Spleen (tissue), 11 donors: Measurements from ENCODE around the gene ZNF700. TPM values are rescaled to one million over a fixed set of nuclear protein-coding genes. Genes with fewer than 3 reads are reported as not detected.
A peak's percentile ranks its signal among the peaks of the same experiment; 100 is the strongest.
"Not testable (repeated sequence)": the region's sequence is repeated elsewhere in the genome, so short reads cannot be mapped to it uniquely, and the experiment has no call there.

Experiments used
- DNase-seq: peaks from one replicate; pipeline ENCODE4 v3.0.0-alpha.2; 2020
- H3K27ac ChIP-seq, 8 donors: fragments of 200-600 bp; sonication (generic) in 7 of 8; 1 replicate in 4 of 8; 2 replicates in 4 of 8; pipeline versions ENCODE4 v1.5.0 to v1.8.0; 2016 to 2021; ENCODE audit warnings: inconsistent platforms in 4 of 8, mild to moderate bottlenecking in 4 of 8, moderate library complexity in 1 of 8
- H3K27me3 ChIP-seq, 7 donors: fragments of 200-600 bp; sonication (generic) in 6 of 7; replicated peaks in 1 of 7; 1 replicate in 4 of 7; 2 replicates in 3 of 7; pipeline versions ENCODE4 v1.5.0 to v1.8.0; 2016 to 2021; ENCODE audit warnings: inconsistent platforms in 3 of 7, mild to moderate bottlenecking in 1 of 7
- H3K36me3 ChIP-seq, 6 donors: fragments of 200-600 bp; sonication (generic) in 5 of 6; 1 replicate in 4 of 6; 2 replicates in 2 of 6; pipeline versions ENCODE4 v1.5.0 to v1.8.0; 2016 to 2021; ENCODE audit warnings: inconsistent platforms in 2 of 6
- H3K4me1 ChIP-seq, 6 donors: fragments of 200-600 bp; sonication (generic) in 5 of 6; 1 replicate in 3 of 6; 2 replicates in 3 of 6; pipeline versions ENCODE4 v1.5.0 to v1.8.0; 2016 to 2021; ENCODE audit warnings: inconsistent platforms in 3 of 6
- H3K4me3 ChIP-seq, 8 donors: fragments of 200-600 bp; sonication (generic) in 7 of 8; 1 replicate in 4 of 8; 2 replicates in 4 of 8; pipeline versions ENCODE4 v1.5.0 to v1.8.0; 2016 to 2021; ENCODE audit warnings: inconsistent platforms in 4 of 8, mild to moderate bottlenecking in 4 of 8, moderate library complexity in 2 of 8
- H3K9me3 ChIP-seq, 8 donors: fragments of 200-600 bp; sonication (generic) in 7 of 8; 1 replicate in 4 of 8; 2 replicates in 4 of 8; pipeline versions ENCODE4 v1.5.0 to v1.8.0; 2016 to 2021; ENCODE audit warnings: inconsistent platforms in 4 of 8
- CTCF ChIP-seq, 11 experiments: fragments of 200-600 bp in 7 of 11; fragments of 450-650 bp in 4 of 11; sonication (generic) in 4 of 11; IDR thresholded peaks in 8 of 11; conservative IDR thresholded peaks in 3 of 11; 1 replicate in 7 of 11; 2 replicates in 4 of 11; pipeline versions ENCODE4 v1.4.0 to v1.8.0; 2016 to 2021; ENCODE audit warnings: antibody characterized with exemption in 11 of 11, inconsistent platforms in 4 of 11, mild to moderate bottlenecking in 1 of 11
- POLR2A ChIP-seq, 3 donors: fragments of 450-650 bp; IDR thresholded peaks; one replicate each; pipeline ENCODE4 v1.5.1; 2017; ENCODE audit warnings: antibody characterized with exemption in 3 of 3, mild to moderate bottlenecking in 1 of 3
- POLR2AphosphoS5 ChIP-seq, 3 donors: sonication (generic); formaldehyde crosslinking; IDR thresholded peaks; one replicate each; pipeline ENCODE4 v1.5.1; 2017; ENCODE audit warnings: antibody characterized with exemption in 3 of 3
- WGBS, 5 donors: extraction: QIAGEN DNeasy Blood & Tissue Kit in 3 of 5; methylation state at CpG; one replicate each; pipeline versions ENCODE4 v1.1.5 to v1.1.7; 2013 to 2018; 5-methylcytosine and 5-hydroxymethylcytosine counted together
- intact Hi-C: fragments of 100-400 bp; cut with DNase I; formaldehyde crosslinking; loops from one replicate; pipeline ENCODE4 v1.15.0; 2023; ENCODE audit warnings: low total_unique reads
- polyA plus RNA-seq, 3 donors: library from polyadenylated mRNA; stranded (reverse); fragments of 200-250 nt; gene quantifications; one replicate each; pipeline ENCODE4 v1.2.1, GENCODE V29; 2013
- total RNA-seq, 7 donors: library from RNA; depleted of rRNA in 3 of 7; stranded (reverse); fragments of >200 nt in 3 of 7; fragmentation: NEBNext Ultra II Directional in 4 of 7; extraction: Animal tissue kit (Norgen Biotek cat#: 25700) in 4 of 7; gene quantifications; one replicate each; pipeline versions ENCODE4 v1.1.0 to v1.2.1, GENCODE V29; 2016 to 2021
- donor health status: healthy with polysubstance abuse.
- donor health status: DM: no; HTN: no; CAD: no; lungs with moderate emphysema.
- donor health status: DM: no; HTN: no; CAD: no.
- donor health status: Bipolar disorder and iron deficiency.
- donor health status: healthy.
- donor health status: DM: no; HTN: no; CAD: no.
- donor health status: DM: yes; HTN: yes; CAD: no.

The ZNF700 gene
- total and polyA plus RNA-seq, 10 donors = 12.2 to 34.0 (median 24.3) TPM

GRCh38 chr19:11905928-11906327 is 19.0 kb upstream of the ZNF700 start:
- Histone ChIP-seq H3K27me3 (no peaks in the 10 kb centered on the region), H3K27ac (no peak overlapping the region), H3K4me1 (no peaks in the 10 kb centered on the region), H3K36me3 (peaks cover 4 to 49% (median 23%) of the 10 kb centered on the region in 6 donors), H3K4me3 (peak overlapping the region in 1 of 8 donors; percentile 13), H3K9me3 (peaks cover 18 to 97% (median 94%) of the 10 kb centered on the region in 8 donors)
- TF ChIP-seq POLR2AphosphoS5 (IDR thresholded peaks at IDR 0.05) (no peak), POLR2A (IDR thresholded peaks at IDR 0.05) (no peak), CTCF (IDR thresholded peaks at IDR 0.05 in 8 of 11, conservative IDR thresholded peaks at IDR 0.05 in 3 of 11) (no peak)
- intact Hi-C loops = no loop called here
- WGBS, 5 donors = 89 to 97% (median 95%) methylated on average over 3 of the region's 3 CpGs
- no peak for DNase-seq

- H3K4me1 ChIP-seq, H3K27me3 ChIP-seq, intact Hi-C loops, DNase-seq, H3K27ac ChIP-seq, H3K36me3 ChIP-seq, H3K4me3 ChIP-seq: not testable (repeated sequence)
- WGBS, 5 donors = 89 to 100% (median 96%) methylated on average over 1 of the region's 1 CpG
- H3K9me3 ChIP-seq = peaks cover 13 to 90% (median 78%) of the 10 kb centered on the region in 8 donors
Observed at GRCh38 chr19:11911937-11912336, 13.0 kb upstream of the ZNF700 start.

- intact Hi-C loops, H3K27me3 ChIP-seq, H3K4me1 ChIP-seq, H3K4me3 ChIP-seq, H3K36me3 ChIP-seq, H3K27ac ChIP-seq, DNase-seq: not testable (repeated sequence)
- WGBS, 5 donors = 81 to 97% (median 94%) methylated on average over 4 of the region's 4 CpGs
- peaks cover 13 to 64% (median 55%) of the 10 kb centered on the region in 8 donors for H3K9me3 ChIP-seq
Observed at GRCh38 chr19:11914417-11915051, 10.4 kb upstream of the ZNF700 start.

GRCh38 chr19:11921852-11922495 is 2.9 kb upstream of the ZNF700 start:
- H3K36me3 ChIP-seq = no peaks in the 10 kb centered on the region
- no peak for DNase-seq
- intact Hi-C loops = no loop called here
- peaks cover 5 to 36% (median 27%) of the 10 kb centered on the region in 6 donors for H3K4me1 ChIP-seq
- no peak for TF ChIP-seq POLR2A (IDR thresholded peaks at IDR 0.05)
- no peak for TF ChIP-seq CTCF (IDR thresholded peaks at IDR 0.05 in 8 of 11, conservative IDR thresholded peaks at IDR 0.05 in 3 of 11)
- TF ChIP-seq POLR2AphosphoS5 (IDR thresholded peaks at IDR 0.05) = no peak
- no peak overlapping the region for H3K4me3 ChIP-seq
- 47 to 55% (median 52%) methylated on average over 6 of the region's 6 CpGs for WGBS, 5 donors
- H3K27me3 ChIP-seq = no peaks in the 10 kb centered on the region
- no peaks in the 10 kb centered on the region for H3K9me3 ChIP-seq
- H3K27ac ChIP-seq = no peak overlapping the region

GRCh38 chr19:11925651-11926187 is 812 bp downstream of the ZNF700 start:
- intact Hi-C loops = loop anchor here (5.0 kb wide), 1 partner anchor 62 kb away; no protein-coding TSS in a partner anchor
- H3K9me3 ChIP-seq, DNase-seq, H3K27me3 ChIP-seq: not testable (repeated sequence)
- H3K4me1 ChIP-seq = peaks cover 5 to 65% (median 38%) of the 10 kb centered on the region in 6 donors
- H3K4me3 ChIP-seq = peak overlapping the region; percentile 68 to 96 (median 84)
- 4 to 7% (median 6%) methylated on average over 10 of the region's 10 CpGs for WGBS, 5 donors
- peak overlapping the region; percentile 93 to 99 (median 97) for H3K27ac ChIP-seq
- H3K36me3 ChIP-seq = peaks cover 0 to 18% (median 2%) of the 10 kb centered on the region in 6 donors
